Measurements from ENCODE around the gene XIST.
"Not testable (repeated sequence)": the region's sequence is repeated elsewhere in the genome, so short reads cannot be mapped to it uniquely, and the experiment has no call there.

Gene XIST

DNA sequence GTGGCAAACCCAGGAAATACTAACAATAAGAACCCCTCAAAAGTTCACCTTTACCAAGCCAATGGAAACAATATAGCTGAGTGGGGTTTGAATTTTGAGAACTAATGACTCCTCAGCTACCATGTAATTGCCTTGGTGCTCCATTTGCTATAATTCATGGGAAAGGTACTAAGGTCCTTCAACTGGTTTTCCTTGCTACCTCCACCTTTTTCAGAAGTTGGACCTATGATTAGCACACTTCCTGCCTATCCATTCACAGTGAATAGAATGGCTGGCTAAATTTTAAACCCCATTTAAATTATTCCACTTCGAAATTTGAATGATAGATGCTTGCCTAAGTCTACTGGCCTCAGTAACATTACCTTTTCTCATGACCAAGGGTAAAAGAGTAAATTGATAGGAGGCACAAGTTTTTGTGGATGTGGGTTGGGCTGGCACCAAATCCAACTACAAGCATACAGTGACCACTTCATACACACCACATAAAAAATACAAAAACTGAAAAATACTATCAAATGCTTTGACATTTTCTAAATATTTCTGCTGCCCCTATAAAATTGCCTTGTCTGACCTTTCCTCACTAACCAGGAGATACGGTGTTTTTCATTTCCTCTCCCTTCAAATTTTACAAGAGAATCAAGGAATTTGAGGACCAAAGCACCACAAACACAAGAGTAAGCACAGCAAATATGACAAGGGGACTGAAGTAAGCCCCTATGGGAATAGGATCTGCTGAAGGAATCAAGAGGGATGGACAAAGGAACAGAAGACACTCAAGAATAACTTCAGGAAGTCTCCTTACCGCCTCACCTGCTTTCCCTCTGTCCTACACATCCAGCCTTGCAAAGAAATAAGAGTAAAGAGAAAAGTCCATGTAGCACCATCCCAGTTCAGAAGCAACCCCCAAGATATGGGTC is 34.1 kb downstream of the XIST start:
- Histone ChIP-seq H3K9ac (ENCODE audit: low read length) (no peak overlapping the region), H3K4me1 (ENCODE audit: low read length) (no peaks in the 10 kb centered on the region), H3K4me3 (ENCODE audit: low read length) (no peak overlapping the region), H3K9me3 (ENCODE audit: insufficient read depth, low read length) (no peaks in the 10 kb centered on the region), H3K36me3 (replicated peaks; ENCODE audit: low read depth, low read length) (no peaks in the 10 kb centered on the region), H3K79me2 (ENCODE audit: low read length) (no peaks in the 10 kb centered on the region), H3K27me3 (ENCODE audit: low read depth, low read length) (no peaks in the 10 kb centered on the region), H3K4me2 (ENCODE audit: low read length) (no peak overlapping the region), H3K27ac (ENCODE audit: low read length) (no peak overlapping the region), H4K20me1 (ENCODE audit: insufficient read depth, low read length) (no peaks in the 10 kb centered on the region), H2AFZ (ENCODE audit: low read depth, low read length) (no peak overlapping the region)
- TF ChIP-seq, protein P1, sequence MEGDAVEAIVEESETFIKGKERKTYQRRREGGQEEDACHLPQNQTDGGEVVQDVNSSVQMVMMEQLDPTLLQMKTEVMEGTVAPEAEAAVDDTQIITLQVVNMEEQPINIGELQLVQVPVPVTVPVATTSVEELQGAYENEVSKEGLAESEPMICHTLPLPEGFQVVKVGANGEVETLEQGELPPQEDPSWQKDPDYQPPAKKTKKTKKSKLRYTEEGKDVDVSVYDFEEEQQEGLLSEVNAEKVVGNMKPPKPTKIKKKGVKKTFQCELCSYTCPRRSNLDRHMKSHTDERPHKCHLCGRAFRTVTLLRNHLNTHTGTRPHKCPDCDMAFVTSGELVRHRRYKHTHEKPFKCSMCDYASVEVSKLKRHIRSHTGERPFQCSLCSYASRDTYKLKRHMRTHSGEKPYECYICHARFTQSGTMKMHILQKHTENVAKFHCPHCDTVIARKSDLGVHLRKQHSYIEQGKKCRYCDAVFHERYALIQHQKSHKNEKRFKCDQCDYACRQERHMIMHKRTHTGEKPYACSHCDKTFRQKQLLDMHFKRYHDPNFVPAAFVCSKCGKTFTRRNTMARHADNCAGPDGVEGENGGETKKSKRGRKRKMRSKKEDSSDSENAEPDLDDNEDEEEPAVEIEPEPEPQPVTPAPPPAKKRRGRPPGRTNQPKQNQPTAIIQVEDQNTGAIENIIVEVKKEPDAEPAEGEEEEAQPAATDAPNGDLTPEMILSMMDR (IDR thresholded peaks at IDR 0.05; ENCODE audit: low read depth, low read length): no peak
- TF ChIP-seq EZH2phosphoT487 (IDR thresholded peaks at IDR 0.05; ENCODE audit: low read depth): no peak

DNA sequence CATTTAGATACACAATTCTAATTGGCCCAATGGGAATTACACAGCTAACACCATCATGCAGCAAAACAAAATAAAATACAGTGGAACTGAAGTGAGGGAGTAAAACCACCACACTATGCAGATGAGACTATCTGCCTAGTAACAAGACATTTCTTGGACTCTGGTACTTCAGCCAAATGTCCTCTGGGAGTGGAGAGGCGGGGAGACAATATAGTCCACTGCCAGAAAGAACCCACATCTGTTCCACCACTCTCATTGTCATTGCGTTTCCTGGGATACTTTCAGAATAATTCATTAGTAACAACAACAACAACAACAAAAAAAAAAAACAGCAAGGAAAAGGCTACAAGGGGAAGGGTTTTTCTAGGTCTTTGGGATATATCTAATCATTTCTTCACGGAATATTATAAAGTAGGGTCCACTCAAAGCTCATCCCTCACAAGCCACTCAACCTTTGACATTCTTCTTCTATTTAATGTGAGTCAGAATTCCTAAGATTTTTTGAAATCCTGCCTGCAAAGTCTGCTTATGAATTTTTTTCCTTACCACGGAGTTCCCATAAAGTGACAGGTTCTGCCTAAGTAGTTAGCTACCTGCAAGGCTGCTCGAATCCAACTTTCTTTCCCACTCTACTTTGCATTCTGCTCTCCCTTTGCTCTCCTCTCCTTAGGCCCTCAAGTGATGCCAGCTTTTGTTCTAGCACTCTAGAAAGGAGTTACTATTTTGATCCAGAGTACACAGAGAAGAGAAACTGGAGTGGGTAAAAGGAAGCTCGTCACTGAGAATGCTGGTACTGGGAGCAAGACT is 34.9 kb downstream of the XIST start:
- TF ChIP-seq, protein P1 (IDR thresholded peaks at IDR 0.05; ENCODE audit: low read depth, low read length): no peak
- no peak for TF ChIP-seq EZH2phosphoT487 (IDR thresholded peaks at IDR 0.05; ENCODE audit: low read depth)
- Histone ChIP-seq H3K36me3 (replicated peaks; ENCODE audit: low read depth, low read length) (no peaks in the 10 kb centered on the region), H3K27ac (ENCODE audit: low read length) (no peak overlapping the region), H3K9me3 (ENCODE audit: insufficient read depth, low read length) (no peaks in the 10 kb centered on the region), H3K9ac (ENCODE audit: low read length) (no peak overlapping the region), H3K4me3 (ENCODE audit: low read length) (no peak overlapping the region), H3K4me1 (ENCODE audit: low read length) (no peaks in the 10 kb centered on the region), H2AFZ (ENCODE audit: low read depth, low read length) (no peak overlapping the region), H3K27me3 (ENCODE audit: low read depth, low read length) (no peaks in the 10 kb centered on the region), H3K79me2 (ENCODE audit: low read length) (no peaks in the 10 kb centered on the region), H4K20me1 (ENCODE audit: insufficient read depth, low read length) (no peaks in the 10 kb centered on the region), H3K4me2 (ENCODE audit: low read length) (no peak overlapping the region)

DNA sequence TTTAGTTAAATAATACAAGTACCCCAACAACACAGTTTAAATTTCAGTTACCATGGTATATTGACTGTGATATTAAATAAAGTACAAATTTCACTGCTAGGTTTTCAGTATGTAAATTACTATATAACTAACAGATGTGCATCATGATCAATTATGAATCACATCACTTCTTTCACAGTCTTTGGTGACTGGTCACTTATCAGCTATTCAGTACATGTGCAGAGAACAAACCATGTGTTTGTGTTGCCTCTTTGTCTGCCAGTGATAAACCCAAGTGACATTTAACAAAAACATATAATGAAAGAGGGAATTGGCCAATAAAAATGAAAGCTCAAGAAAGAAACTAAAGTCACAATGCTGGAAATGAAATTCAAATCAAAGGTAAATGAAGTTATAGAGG is 40.3 kb downstream of the XIST start:
- Histone ChIP-seq H3K4me1 (ENCODE audit: low read length) (no peaks in the 10 kb centered on the region), H3K4me3 (ENCODE audit: low read length) (no peak overlapping the region), H2AFZ (ENCODE audit: low read depth, low read length) (no peak overlapping the region), H3K27me3 (ENCODE audit: low read depth, low read length) (no peaks in the 10 kb centered on the region), H3K79me2 (ENCODE audit: low read length) (no peaks in the 10 kb centered on the region), H3K9ac (ENCODE audit: low read length) (no peak overlapping the region), H3K4me2 (ENCODE audit: low read length) (no peak overlapping the region), H3K9me3 (ENCODE audit: insufficient read depth, low read length) (no peaks in the 10 kb centered on the region), H4K20me1 (ENCODE audit: insufficient read depth, low read length) (no peaks in the 10 kb centered on the region), H3K36me3 (replicated peaks; ENCODE audit: low read depth, low read length) (no peaks in the 10 kb centered on the region), H3K27ac (ENCODE audit: low read length) (no peak overlapping the region)
- TF ChIP-seq, protein P1 (IDR thresholded peaks at IDR 0.05; ENCODE audit: low read depth, low read length): no peak
- no peak for TF ChIP-seq EZH2phosphoT487 (IDR thresholded peaks at IDR 0.05; ENCODE audit: low read depth)

DNA sequence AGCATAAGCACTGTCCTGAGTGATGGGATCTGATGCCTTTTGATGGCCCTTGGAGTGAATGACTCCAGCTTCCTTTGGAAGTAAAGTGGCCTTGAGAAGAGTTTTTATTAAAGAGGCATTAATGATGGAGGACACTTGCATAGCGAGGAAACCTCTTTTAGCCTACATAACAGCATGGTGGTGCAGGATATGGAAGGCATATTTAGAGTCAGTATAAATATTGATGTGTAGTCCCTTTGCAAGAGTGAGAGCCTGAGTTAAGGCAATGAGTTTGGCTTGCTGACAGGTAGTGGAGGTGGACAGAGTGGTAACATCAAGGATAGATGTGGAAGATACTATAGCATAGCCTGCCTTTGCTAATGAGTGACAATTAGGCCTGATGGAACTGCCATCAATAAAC is 48.4 kb downstream of the XIST start:
- not testable (repeated sequence) for H3K4me2 ChIP-seq (ENCODE audit: low read length); H3K27ac ChIP-seq (ENCODE audit: low read length); H3K4me3 ChIP-seq (ENCODE audit: low read length); H2AFZ ChIP-seq (ENCODE audit: low read depth, low read length); H3K4me1 ChIP-seq (ENCODE audit: low read length); H3K27me3 ChIP-seq (ENCODE audit: low read depth, low read length); H4K20me1 ChIP-seq (ENCODE audit: insufficient read depth, low read length); H3K9me3 ChIP-seq (ENCODE audit: insufficient read depth, low read length); H3K36me3 ChIP-seq (replicated peaks; ENCODE audit: low read depth, low read length); H3K79me2 ChIP-seq (ENCODE audit: low read length); H3K9ac ChIP-seq (ENCODE audit: low read length)

All from OCI-LY3 (cell line).